HepG2 (cell line): Measurements from ENCODE around the gene DYNLT2B. TPM values are rescaled to one million over a fixed set of nuclear protein-coding genes. Genes with fewer than 3 reads are reported as not detected.

ENCODE experiments used
- ATAC-seq: fragments of 200-7000 bp; cut with Tn5 transposase; 3 replicates; pipeline ENCODE4 v1.9.1; 2020; ENCODE audit warnings: mild to moderate bottlenecking, moderate library complexity
- BruUV-seq: library from RNA; stranded (reverse); fragments of 400-500 nt; replicated peaks from 2 replicates; lab custom pipeline; 2021; lab: Mats Ljungman, UMichigan
- CTCF ChIA-PET: fragments of 300-600 bp; formaldehyde crosslinking; extraction: SDS; loops from one replicate; lab custom pipeline; 2021; ENCODE audit warnings: low total read pairs, inconsistent platforms, low intra/inter-chr PET ratio; lab: Yijun Ruan, JAX
- POLR2A ChIA-PET: fragments of 350-600 bp; sonication (Branson Sonifier 250); formaldehyde crosslinking; loops from one replicate; lab custom pipeline; 2020; ENCODE audit warnings: antibody characterized with exemption, inconsistent platforms; lab: Yijun Ruan, JAX
- DNase-seq: peaks from one replicate; pipeline ENCODE4 v3.0.0-alpha.2; 2015; ENCODE audit warnings: low spot score
- FAIRE-seq: peaks from 3 replicates; lab custom pipeline; 2011; peaks lifted over from hg19 to GRCh38; lab: Jason Lieb, UNC
- H2AFZ ChIP-seq: one replicate; pipeline ENCODE4 v1.6.1; 2011; ENCODE audit warnings: low read length, inconsistent platforms
- H3K27ac ChIP-seq: fragments of 300-600 bp; 3 replicates; pipeline ENCODE4 v1.8.0; 2011; ENCODE audit warnings: mixed run types, mild to moderate bottlenecking, mixed read lengths, low read length, inconsistent platforms; ENCODE audit not compliant: insufficient read depth; ENCODE audit errors: extremely low read length
- H3K27me3 ChIP-seq, 2 experiments: fragments of 200-600 bp in 1 of 2; 2 replicates in 1 of 2; 3 replicates in 1 of 2; pipeline versions ENCODE4 v1.6.0 to v1.8.0; 2011; ENCODE audit warnings: low read length in 2 of 2, mild to moderate bottlenecking in 2 of 2, moderate library complexity in 2 of 2, inconsistent platforms in 1 of 2; ENCODE audit not compliant: insufficient read depth in 2 of 2, control insufficient read depth in 1 of 2
- H3K36me3 ChIP-seq, 2 experiments: fragments of 200-600 bp in 1 of 2; replicated peaks in 1 of 2; 2 replicates in 1 of 2; 3 replicates in 1 of 2; pipeline versions ENCODE4 v1.5.1 to v1.8.0; 2011; ENCODE audit warnings: low read length in 2 of 2, inconsistent platforms in 1 of 2; ENCODE audit not compliant: insufficient read depth in 2 of 2, control insufficient read depth in 1 of 2
- H3K4me1 ChIP-seq: 2 replicates; pipeline ENCODE4 v1.5.1; 2012; ENCODE audit warnings: low read length, inconsistent platforms; ENCODE audit not compliant: insufficient read depth
- H3K4me2 ChIP-seq: 2 replicates; pipeline ENCODE4 v1.6.0; 2011; ENCODE audit warnings: low read depth, low read length, inconsistent platforms
- H3K4me3 ChIP-seq, 3 experiments: fragments of 200-600 bp in 1 of 3; sonication (generic), shearing (Covaris generic) in 1 of 3; replicated peaks in 1 of 3; 2 replicates each; pipeline ENCODE4 v1.5.1; 2011 to 2016; ENCODE audit warnings: low read length in 3 of 3, inconsistent platforms in 2 of 3, low read depth in 2 of 3, mild to moderate bottlenecking in 2 of 3, control low read depth in 1 of 3, mixed read lengths in 1 of 3; ENCODE audit not compliant: insufficient read depth in 1 of 3
- H3K79me2 ChIP-seq: one replicate; pipeline ENCODE4 v1.6.1; 2011; ENCODE audit warnings: low read length, inconsistent platforms; ENCODE audit not compliant: insufficient read depth
- H3K9ac ChIP-seq: 2 replicates; pipeline ENCODE4 v1.6.0; 2011; ENCODE audit warnings: mild to moderate bottlenecking, low read depth, low read length, inconsistent platforms; ENCODE audit not compliant: insufficient read depth
- H3K9me3 ChIP-seq: 2 replicates; pipeline ENCODE4 v1.5.1; 2012; ENCODE audit warnings: mild to moderate bottlenecking, low read length
- H4K20me1 ChIP-seq: 2 replicates; pipeline ENCODE4 v1.6.0; 2011; ENCODE audit warnings: inconsistent platforms, mild to moderate bottlenecking, low read length, moderate library complexity; ENCODE audit not compliant: insufficient read depth
- CREB3 ChIP-seq: sonication (generic); formaldehyde crosslinking; IDR thresholded peaks from 2 replicates; pipeline ENCODE4 v1.5.0; 2020; ENCODE audit warnings: missing genetic modification reagents
- KDM3A ChIP-seq: IDR thresholded peaks from 2 replicates; pipeline ENCODE4 v1.6.1; 2018; ENCODE audit warnings: low read depth, missing compliant biosample characterization
- SRY ChIP-seq: sonication (generic); formaldehyde crosslinking; IDR thresholded peaks from 2 replicates; pipeline ENCODE4 v1.8.0; 2022; ENCODE audit warnings: mild to moderate bottlenecking, missing genetic modification reagents
- THAP11 ChIP-seq: IDR thresholded peaks from 2 replicates; pipeline ENCODE4 v1.6.1; 2016; ENCODE audit warnings: missing biosample characterization, missing genetic modification reagents
- ZBTB4 ChIP-seq: sonication (generic); formaldehyde crosslinking; IDR thresholded peaks from 2 replicates; pipeline ENCODE4 v1.4.0; 2020; ENCODE audit warnings: missing genetic modification reagents, mild to moderate bottlenecking, borderline replicate concordance
- ZNF138 ChIP-seq: sonication (generic); formaldehyde crosslinking; IDR thresholded peaks from 2 replicates; pipeline ENCODE4 v1.5.0; 2020; ENCODE audit warnings: mild to moderate bottlenecking, low read depth, missing genetic modification reagents
- ZNF225 ChIP-seq: sonication (generic); formaldehyde crosslinking; IDR thresholded peaks from 2 replicates; pipeline ENCODE4 v1.4.0; 2020; ENCODE audit warnings: mild to moderate bottlenecking, missing genetic modification reagents
- ZNF275 ChIP-seq: sonication (generic); formaldehyde crosslinking; IDR thresholded peaks from 2 replicates; pipeline ENCODE4 v1.8.0; 2022; ENCODE audit warnings: missing genetic modification reagents, mild to moderate bottlenecking, inconsistent platforms, borderline replicate concordance
- ZNF296 ChIP-seq: sonication (generic); formaldehyde crosslinking; conservative IDR thresholded peaks from 2 replicates; pipeline ENCODE4 v1.5.0; 2020; ENCODE audit warnings: mild to moderate bottlenecking, missing genetic modification reagents
- ZNF451 ChIP-seq: sonication (generic); formaldehyde crosslinking; IDR thresholded peaks from 2 replicates; pipeline ENCODE4 v1.5.0; 2020; ENCODE audit warnings: mild to moderate bottlenecking, missing genetic modification reagents
- ZNF552 ChIP-seq: sonication (generic); formaldehyde crosslinking; IDR thresholded peaks from 2 replicates; pipeline ENCODE4 v1.9.0; 2022; ENCODE audit warnings: missing genetic modification reagents, mild to moderate bottlenecking, borderline replicate concordance
- ZNF570 ChIP-seq: sonication (generic); formaldehyde crosslinking; IDR thresholded peaks from 2 replicates; pipeline ENCODE4 v1.4.0; 2020; ENCODE audit warnings: mild to moderate bottlenecking, missing genetic modification reagents, borderline replicate concordance
- WGBS: methylation state at CpG from one replicate; pipeline ENCODE4 v1.1.6; 2017; ENCODE audit warnings: low lambda C conversion rate; 5-methylcytosine and 5-hydroxymethylcytosine counted together
- in situ Hi-C: cut with HindIII; loops from 2 replicates; pipeline ENCODE4 v1.10.0; 2017; ENCODE audit warnings: low pct_unique_long_range_greater_than_20kb; ENCODE audit not compliant: extremely low pct_ligation_motif_present
- intact Hi-C: fragments of 100-400 bp; cut with micrococcal nuclease; formaldehyde crosslinking; loops from one replicate; pipeline ENCODE4 v1.10.0; 2022; ENCODE audit not compliant: unreplicated experiment
- polyA plus RNA-seq, 8 experiments: library from polyadenylated mRNA; depleted of rRNA in 3 of 8; stranded (reverse) in 7 of 8; unstranded in 1 of 8; fragments of >200 nt; fragmentation: Illumina TruSeq in 4 of 8; extraction: Trizol in 4 of 8; gene quantifications; 2 replicates each; pipeline versions ENCODE4 v1.2.1 to v1.2.3, GENCODE V29; 2011 to 2016; ENCODE audit warnings: low read depth in 4 of 8, missing spikeins in 1 of 8, mixed read lengths in 1 of 8; ENCODE audit not compliant: insufficient read depth in 1 of 8
- total RNA-seq, 5 experiments: library from RNA; depleted of rRNA; stranded (reverse); fragments of >200 nt; fragmentation: Illumina TruSeq; extraction: Trizol; gene quantifications; 2 replicates each; pipeline ENCODE4 v1.2.3, GENCODE V29; 2016; ENCODE audit warnings: low read depth in 1 of 5

DYNLT2B gene
- total and polyA plus RNA-seq, 2 of the 13 experiments (the other 11 are each of a cell fraction or from before 2014, with no cell fraction given), result 4.0 to 7.0 TPM

DNA sequence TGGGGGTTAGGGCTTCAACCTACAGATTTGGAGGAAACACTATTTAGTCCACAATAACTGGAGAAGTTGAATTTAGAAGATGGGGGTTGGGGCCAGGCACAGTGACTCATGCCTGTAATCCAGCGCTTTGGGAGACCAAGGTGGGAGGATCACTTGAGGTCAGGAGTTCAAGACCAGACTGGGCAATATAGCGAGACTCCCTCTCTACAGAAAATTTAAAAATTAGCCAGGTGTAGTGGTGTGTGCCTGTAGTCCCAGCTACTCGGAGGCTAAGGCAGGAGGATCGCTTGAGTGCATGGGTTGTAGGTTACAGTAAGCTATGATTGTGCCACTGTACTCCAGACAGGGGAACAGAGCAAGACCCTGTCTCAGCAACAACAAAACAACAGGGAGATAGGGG is 5.0 kb upstream of the DYNLT2B start:
- Histone ChIP-seq H3K9ac (no peak overlapping the region), H3K4me1 (peaks cover 22% of the 10 kb centered on the region), H3K27ac (no peak overlapping the region), H3K36me3 (no peaks in the 10 kb centered on the region; a peak in 1 of 5 replicates), H3K27me3 (no peaks in the 10 kb centered on the region), H3K9me3 (no peaks in the 10 kb centered on the region), H3K79me2 (no peaks in the 10 kb centered on the region), H3K4me3 (no peak overlapping the region), H3K4me2 (no peak overlapping the region), H2AFZ (no peak overlapping the region), H4K20me1 (no peaks in the 10 kb centered on the region)
- intact Hi-C loops, result no loop called here
- FAIRE-seq (no peak), DNase-seq (no peak), ATAC-seq (no peak)
- TF ChIP-seq ZNF552 (no peak), CREB3 (CRISPR knock-in tag) (no peak), ZNF296 (CRISPR knock-in tag) (no peak), THAP11 (no peak), KDM3A (CRISPR knock-in tag) (no peak), SRY (CRISPR knock-in tag) (no peak), ZBTB4 (no peak), ZNF570 (CRISPR knock-in tag) (no peak), ZNF225 (CRISPR knock-in tag) (no peak), ZNF451 (CRISPR knock-in tag) (no peak), ZNF275 (no peak), ZNF138 (CRISPR knock-in tag) (no peak)
- ChIA-PET POLR2A (no interaction called here), CTCF (no interaction called here)
- BruUV-seq, result no TSS peak
- 83% methylated on average over 4 of the region's 4 CpGs for WGBS
- in situ Hi-C loops, result no loop called here
